ENCODE results near the gene LY6G5C.

Gene LY6G5C, protein sequence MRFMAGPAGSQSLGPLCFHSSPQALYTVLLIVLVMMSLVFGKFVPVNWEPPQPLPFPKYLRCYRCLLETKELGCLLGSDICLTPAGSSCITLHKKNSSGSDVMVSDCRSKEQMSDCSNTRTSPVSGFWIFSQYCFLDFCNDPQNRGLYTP

DNA sequence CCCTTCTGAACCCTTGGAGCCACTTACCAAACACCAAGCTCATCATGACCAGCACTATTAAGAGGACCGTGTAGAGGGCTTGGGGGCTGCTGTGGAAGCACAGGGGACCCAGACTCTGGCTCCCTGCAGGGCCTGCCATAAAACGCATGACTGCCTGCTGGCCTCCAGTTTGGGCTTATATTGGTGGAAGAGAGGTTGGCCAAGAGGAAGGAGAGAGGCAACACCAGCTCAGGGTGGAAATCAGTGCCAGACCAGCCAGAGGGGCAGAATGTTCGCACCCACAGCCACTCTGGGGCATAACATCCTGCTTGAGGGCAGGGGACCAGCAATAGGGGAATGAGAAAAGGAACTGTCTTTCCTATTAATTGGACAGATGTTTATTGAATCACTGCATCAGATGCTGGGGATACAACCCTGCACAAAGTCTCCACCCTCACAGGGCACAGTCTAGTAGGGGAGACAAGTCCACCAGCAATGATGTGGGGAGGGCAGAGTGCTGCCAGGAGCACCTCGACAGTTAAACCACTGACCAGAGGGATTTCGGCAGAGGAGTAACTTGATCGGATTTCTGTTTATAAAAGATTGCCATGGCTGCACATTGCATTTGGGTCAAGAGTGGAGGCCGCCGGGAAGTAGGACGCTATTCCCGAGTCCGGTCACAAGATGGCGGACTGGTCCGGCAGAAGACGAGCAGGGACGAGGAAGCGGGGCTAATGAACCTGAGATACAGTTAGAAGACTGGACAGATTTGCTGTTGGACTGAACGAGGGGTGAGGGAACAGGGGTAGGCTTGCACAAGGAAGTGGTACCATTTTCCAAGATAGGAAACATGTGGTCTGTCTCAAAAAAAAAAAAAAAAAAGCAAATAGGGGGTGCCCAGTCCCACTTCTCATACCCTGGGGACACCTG, at the start of gene LY6G5C:
Gene LY6G5C (minus strand): TSS at position 842 of the 909 bp plus-strand sequence. CDS start 694 bp downstream, at position 148.
- no peaks in the 10 kb centered on the region for H3K9me3 Mint-ChIP-seq (ENCODE audit: low read depth)
- H3K27me3 Mint-ChIP-seq = no peaks in the 10 kb centered on the region
- H3K27ac Mint-ChIP-seq = peak within 1 kb of the TSS; percentile 79
- peak within 1 kb of the TSS; percentile 91 for H3K4me3 Mint-ChIP-seq
- H3K4me1 Mint-ChIP-seq (ENCODE audit: low read depth) = peaks cover 13% of the 10 kb centered on the region
- no peaks in the 10 kb centered on the region for H3K36me3 Mint-ChIP-seq

DNA sequence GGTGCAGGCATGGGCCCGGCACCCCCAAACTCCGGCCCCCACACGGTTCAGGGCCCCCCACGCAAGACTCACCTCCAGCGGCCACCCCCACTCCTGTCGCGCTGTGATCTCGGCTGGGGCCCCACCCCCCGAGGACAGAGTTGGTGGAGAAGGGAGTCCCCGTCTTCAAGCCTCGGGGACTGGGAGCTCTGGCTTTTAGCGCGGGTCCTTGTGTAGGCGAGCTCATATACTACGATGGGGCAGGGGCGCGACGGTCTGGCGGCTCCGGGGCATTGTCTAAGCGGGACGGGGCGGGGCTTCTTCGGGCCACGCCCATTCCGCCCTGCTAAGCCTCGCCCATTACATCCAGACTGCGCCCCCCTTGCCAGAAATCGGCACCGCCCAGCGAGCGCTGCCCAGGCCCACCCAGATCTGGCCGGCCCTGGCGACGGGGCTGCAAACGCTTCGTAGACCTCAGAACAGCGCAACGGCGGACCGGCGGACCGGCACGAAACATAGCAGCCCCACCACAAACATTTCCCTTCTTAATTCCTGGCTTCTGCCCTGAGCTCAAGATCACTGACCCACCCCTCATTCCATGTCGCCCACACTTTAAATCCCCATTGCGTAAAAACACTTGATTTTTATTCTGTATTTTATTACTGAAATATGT, 49.2 kb upstream of the LY6G5C start:
- Mint-ChIP-seq H3K36me3 (peaks cover 4% of the 10 kb centered on the region), H3K9me3 (ENCODE audit: low read depth) (no peaks in the 10 kb centered on the region), H3K4me1 (ENCODE audit: low read depth) (peaks cover 51% of the 10 kb centered on the region)

DNA sequence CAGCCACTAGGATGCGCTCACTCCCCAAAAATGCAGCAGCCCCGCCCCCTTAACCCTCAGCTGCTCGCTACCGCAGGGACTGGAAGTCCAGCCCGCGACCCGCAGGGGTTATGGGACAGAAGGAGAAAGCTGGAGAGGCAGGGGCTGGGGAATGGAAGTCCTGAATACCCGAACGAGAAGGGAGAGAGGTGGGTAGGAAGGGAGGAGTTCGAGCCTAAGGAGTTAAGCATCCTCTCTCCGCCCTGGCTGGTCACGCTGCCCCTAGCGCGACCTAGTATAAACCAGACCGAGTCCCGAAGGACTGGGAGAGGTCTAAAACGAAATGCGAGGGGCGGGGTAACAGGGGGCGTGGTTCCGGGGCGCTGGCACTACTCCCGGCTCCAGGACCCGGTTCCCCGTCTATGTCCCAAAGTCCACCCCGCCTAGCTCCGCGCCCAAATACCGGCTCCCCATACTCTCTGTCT, 48.7 kb upstream of the LY6G5C start:
- peak overlapping the region; percentile 68 for H3K27ac Mint-ChIP-seq
- peaks cover 4% of the 10 kb centered on the region for H3K36me3 Mint-ChIP-seq
- peak overlapping the region; percentile 96 for H3K4me3 Mint-ChIP-seq
- peaks cover 50% of the 10 kb centered on the region for H3K4me1 Mint-ChIP-seq (ENCODE audit: low read depth)
- no peaks in the 10 kb centered on the region for H3K27me3 Mint-ChIP-seq
- H3K9me3 Mint-ChIP-seq (ENCODE audit: low read depth) = no peaks in the 10 kb centered on the region

More for the DNA sequence above, 49.2 kb upstream of the LY6G5C start:
- peak overlapping the region; percentile 5 for H3K27ac Mint-ChIP-seq
- H3K4me3 Mint-ChIP-seq = peak overlapping the region; percentile 96
- H3K27me3 Mint-ChIP-seq = no peaks in the 10 kb centered on the region

DNA sequence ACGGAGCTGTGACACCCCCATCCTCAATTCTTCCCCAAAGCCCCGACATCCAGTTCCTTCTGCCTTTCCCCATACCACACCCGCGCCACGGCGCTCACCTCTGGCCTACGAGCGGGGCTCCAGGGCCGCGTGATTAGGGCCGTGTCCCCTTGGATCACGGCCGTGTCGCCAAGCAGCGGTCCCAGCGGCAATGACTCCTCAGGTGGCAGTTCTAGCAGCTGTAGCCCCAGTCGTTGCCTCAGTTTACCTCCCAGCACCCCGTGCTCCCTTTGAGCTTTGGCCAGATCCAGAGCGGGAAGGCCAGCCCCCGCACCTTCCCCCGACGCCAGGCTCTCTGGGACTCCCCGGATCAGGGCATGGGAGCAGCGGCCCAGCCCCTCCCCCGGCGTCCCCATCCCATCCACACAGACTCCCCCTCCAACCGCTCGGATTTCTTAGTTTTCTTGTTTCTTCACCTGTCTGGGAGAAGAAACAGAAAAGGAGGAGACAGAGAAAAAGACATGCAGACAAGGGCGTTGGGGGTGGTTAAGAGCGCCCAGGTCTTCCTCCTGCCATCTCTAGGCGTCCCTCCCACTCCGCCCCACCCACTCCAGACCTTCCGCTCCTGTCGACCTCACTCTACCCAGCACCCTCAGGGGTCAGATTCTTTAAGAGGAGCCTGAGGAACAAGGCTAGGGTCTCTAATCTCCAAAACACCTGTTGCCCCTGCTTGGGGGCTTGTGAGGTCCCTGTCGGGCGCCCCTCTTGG, 48.1 kb upstream of the LY6G5C start, which contains the start of gene DDAH2:
Gene DDAH2 (minus strand): TSS at position 533 of the 748 bp plus-strand sequence. CDS start 138 bp downstream, at position 395.
- Mint-ChIP-seq H3K9me3 (ENCODE audit: low read depth) (no peaks in the 10 kb centered on the region), H3K4me1 (ENCODE audit: low read depth) (peaks cover 49% of the 10 kb centered on the region), H3K27me3 (no peaks in the 10 kb centered on the region), H3K27ac (peak within 1 kb of the TSS; percentile 68), H3K4me3 (peak within 1 kb of the TSS; percentile 96), H3K36me3 (peaks cover 4% of the 10 kb centered on the region)

DNA sequence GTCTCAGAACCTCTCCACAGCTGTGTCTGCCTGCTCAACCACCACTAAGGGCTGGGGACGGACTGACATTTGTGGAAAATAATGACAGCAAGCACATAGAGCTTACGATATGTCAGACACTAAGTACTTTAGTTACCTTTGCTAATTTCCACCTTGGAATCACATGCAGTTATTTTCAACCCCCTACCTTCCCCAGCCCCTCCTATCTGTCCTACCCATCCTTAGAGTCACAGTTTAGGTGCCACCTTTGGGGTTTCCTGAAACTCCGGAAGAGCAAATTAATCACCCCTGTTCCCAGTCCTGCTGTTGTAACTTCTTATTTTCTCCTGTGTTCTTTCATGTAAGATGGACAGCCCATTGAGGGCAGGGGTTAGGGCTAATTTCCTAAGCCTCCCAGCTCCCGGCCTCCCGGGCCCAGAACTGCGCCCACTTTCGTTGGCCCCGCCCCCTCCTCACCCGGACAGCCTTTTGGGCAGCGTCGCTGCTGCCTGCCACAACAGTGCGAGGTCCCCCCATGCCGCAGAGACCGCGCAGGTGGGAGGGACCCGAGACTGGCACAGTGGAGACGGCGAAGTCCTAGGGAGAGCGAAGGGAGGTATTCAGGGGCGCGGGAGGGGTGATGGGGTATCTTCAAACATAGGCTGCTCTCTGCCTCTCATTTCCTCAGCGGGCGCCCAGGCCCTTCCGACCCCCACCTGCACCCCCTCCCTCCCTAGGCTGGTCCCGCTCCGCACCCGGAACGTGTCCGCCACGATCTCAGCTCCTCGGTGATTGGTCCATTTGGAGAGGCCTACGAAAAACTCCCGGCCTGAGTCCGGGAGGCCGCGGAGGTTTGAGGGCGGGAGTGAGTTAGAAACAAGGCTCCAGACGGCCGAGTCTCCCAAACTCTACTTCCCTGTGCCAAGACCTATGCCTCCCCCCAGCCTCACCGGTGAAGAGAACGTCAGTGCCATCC, 47.1 kb upstream of the LY6G5C start:
- peaks cover 45% of the 10 kb centered on the region for H3K4me1 Mint-ChIP-seq (ENCODE audit: low read depth)
- no peaks in the 10 kb centered on the region for H3K9me3 Mint-ChIP-seq (ENCODE audit: low read depth)
- no peak overlapping the region for H3K27ac Mint-ChIP-seq
- H3K4me3 Mint-ChIP-seq = peak overlapping the region; percentile 63
- H3K36me3 Mint-ChIP-seq = peaks cover 4% of the 10 kb centered on the region
- no peaks in the 10 kb centered on the region for H3K27me3 Mint-ChIP-seq

DNA sequence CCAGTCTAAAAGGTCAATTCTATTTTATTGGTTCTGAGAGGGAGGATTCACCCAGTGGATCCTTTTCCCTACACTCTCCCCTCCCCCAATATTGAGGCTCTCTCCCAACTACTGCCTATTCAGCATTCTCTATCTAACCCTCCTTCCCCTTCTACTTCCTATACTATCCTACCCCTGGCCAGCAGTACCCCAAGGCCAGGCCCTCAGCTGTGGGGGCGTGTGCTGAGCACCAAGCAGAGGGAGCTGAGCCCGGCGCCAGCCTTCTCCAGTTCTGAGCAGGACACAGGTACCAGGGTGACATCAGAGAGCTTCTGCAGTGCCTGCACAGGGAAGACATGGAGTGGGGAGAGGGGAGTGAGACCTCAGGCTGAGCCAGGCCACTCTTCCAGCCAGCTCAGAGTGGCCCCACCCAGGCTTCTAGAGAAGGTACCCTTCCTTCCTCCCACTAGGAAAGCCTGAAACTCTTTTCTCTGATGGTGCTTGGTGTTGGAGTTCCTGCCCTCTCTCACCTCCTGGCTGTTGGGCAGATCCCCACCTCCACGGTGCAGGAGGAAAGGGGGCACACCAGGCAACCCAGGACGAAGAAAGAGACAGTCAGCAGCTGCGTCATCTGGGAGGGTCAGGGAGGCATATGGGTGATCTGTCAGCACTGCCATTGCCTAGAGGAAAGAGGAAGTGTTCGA, 46.3 kb upstream of the LY6G5C start:
- Mint-ChIP-seq H3K27me3 (no peaks in the 10 kb centered on the region), H3K9me3 (ENCODE audit: low read depth) (no peaks in the 10 kb centered on the region), H3K4me1 (ENCODE audit: low read depth) (peaks cover 45% of the 10 kb centered on the region), H3K27ac (peak overlapping the region; percentile 54), H3K36me3 (peaks cover 4% of the 10 kb centered on the region), H3K4me3 (peak overlapping the region; percentile 63)

DNA sequence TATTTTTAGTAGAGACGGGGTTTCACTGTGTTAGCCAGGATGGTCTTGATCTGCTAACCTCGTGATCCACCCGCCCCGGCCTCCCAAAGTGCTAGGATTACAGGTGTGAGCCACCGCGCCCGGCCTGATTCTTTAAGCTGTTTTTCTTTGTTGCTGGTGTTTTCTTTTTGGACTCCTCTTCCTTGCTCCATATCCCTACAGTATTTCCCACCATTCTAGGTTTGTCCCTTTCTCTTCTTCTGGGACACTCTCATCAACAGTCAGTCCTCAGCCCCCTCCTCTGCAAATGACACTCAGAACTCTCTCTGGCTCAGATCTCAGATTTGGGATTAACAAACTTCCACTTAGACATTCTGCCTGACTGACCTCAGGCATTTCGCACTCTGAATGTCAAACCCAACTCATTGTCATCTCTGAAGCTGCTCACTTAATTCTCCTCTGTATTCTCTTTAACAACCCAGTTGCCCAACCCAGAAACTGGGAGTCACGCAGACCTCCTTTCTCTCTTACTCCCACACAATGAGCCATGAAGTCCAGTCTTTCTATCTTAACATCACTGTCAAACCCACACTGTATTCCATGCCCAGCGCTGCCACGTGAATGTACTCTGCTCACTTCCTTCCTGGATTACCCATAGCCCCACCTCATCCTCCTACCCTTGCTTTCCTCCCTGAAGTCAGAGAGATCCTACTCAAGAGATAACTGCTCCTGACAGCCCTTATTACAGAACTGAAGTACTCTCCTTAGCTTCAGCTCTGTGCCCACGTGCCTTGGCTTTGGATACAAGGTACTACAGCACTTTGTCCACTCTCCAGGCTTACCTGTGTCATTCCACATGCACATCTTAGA, 44.9 kb upstream of the LY6G5C start:
- Mint-ChIP-seq H3K4me3 (no peak overlapping the region), H3K27ac (no peak overlapping the region), H3K9me3 (ENCODE audit: low read depth) (no peaks in the 10 kb centered on the region), H3K36me3 (peaks cover 4% of the 10 kb centered on the region), H3K4me1 (ENCODE audit: low read depth) (peaks cover 44% of the 10 kb centered on the region), H3K27me3 (no peaks in the 10 kb centered on the region)

DNA sequence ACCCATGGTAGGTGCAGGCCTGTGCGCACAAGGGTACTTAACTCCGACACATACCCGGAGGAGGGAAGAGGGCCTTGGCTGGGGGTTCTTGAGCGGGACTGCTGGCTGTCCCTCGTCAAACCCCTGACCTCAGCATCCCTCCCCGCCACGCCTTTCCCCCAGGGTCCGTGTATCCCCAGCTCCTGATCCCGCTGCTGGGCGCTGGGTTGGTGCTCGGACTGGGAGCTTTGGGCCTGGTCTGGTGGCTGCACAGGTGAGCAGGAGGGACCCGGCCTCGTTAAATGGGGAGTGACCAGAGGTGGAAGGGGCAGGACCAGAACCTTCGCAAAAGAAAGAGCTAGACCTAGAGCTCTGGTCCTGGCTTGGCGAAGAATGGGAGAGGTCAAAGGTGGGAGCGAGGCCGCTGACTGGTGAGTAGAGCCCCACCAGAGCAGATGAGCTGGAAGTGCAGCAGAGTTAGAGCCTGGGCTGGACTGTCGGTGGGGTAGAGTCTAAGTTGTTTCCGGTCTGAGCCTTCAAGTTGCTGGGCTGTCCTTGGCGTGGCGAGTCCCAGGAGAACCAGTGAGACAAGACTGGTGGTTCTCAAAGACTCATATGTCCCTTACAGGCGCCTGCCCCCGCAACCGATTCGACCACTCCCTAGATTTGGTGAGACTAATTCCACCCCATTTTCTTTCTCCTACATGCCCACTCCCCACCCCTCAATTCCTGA, 43.3 kb upstream of the LY6G5C start:
- H3K36me3 Mint-ChIP-seq = peaks cover 4% of the 10 kb centered on the region
- H3K4me1 Mint-ChIP-seq (ENCODE audit: low read depth) = peaks cover 34% of the 10 kb centered on the region
- no peaks in the 10 kb centered on the region for H3K27me3 Mint-ChIP-seq
- no peak overlapping the region for H3K27ac Mint-ChIP-seq
- no peaks in the 10 kb centered on the region for H3K9me3 Mint-ChIP-seq (ENCODE audit: low read depth)
- H3K4me3 Mint-ChIP-seq = no peak overlapping the region

DNA sequence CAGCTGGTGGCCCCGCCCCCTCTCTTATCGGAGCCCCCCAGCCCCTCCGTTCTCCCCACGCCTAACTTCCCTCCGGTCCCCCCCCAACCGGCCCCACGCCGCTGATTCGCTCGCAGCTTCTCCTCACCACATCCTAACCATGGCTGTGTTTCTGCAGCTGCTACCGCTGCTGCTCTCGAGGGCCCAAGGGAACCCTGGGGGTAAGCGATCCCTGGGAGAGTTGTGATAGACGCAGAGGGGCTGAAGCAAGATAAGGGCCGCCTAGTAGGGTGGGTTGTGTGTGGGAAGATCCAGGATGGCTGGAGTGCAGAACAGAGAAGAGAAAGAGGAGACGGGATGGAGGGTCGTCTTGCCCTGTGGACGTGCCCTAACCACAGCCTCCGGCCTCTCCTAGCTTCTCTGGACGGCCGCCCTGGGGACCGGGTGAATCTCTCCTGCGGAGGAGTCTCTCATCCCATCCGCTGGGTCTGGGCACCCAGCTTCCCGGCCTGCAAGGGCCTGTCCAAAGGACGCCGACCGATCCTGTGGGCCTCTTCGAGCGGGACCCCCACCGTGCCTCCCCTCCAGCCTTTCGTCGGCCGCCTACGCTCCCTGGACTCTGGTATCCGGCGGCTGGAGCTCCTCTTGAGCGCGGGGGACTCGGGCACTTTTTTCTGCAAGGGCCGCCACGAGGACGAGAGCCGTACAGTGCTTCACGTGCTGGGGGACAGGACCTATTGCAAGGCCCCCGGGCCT, 42.5 kb upstream of the LY6G5C start, which contains the start of gene MPIG6B:
Gene MPIG6B (plus strand): TSS at position 129 of the 735 bp plus-strand sequence. CDS start 11 bp downstream, at position 140.
- Mint-ChIP-seq H3K4me1 (ENCODE audit: low read depth) (peaks cover 30% of the 10 kb centered on the region), H3K4me3 (peak within 1 kb of the TSS; percentile 5), H3K27me3 (no peaks in the 10 kb centered on the region), H3K27ac (no peak within 1 kb of the TSS), H3K9me3 (ENCODE audit: low read depth) (no peaks in the 10 kb centered on the region), H3K36me3 (peaks cover 4% of the 10 kb centered on the region)

DNA sequence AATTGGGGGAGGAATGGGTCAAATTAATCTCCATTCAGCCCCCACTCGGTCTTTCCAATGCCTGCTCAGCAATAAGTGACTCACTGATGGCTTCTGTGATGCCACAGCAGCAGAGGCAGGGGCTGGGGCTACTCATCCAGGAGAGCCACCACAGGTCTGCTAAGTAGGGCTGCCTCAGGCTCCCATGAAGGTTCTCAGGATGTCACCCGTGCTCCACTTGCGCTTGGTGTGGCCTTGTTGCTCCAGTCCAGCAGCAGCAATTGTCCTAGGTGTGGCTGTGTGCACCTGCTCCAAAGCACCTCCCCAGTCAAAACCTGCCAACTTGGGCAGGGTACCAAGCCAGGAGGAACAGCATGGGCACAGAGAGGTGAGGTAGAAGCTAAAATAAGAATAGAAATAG, 41.3 kb upstream of the LY6G5C start:
- Mint-ChIP-seq H3K4me3 (peak overlapping the region; percentile 5), H3K9me3 (ENCODE audit: low read depth) (no peaks in the 10 kb centered on the region), H3K36me3 (peaks cover 4% of the 10 kb centered on the region), H3K4me1 (ENCODE audit: low read depth) (peaks cover 23% of the 10 kb centered on the region), H3K27me3 (no peaks in the 10 kb centered on the region), H3K27ac (no peak overlapping the region)

DNA sequence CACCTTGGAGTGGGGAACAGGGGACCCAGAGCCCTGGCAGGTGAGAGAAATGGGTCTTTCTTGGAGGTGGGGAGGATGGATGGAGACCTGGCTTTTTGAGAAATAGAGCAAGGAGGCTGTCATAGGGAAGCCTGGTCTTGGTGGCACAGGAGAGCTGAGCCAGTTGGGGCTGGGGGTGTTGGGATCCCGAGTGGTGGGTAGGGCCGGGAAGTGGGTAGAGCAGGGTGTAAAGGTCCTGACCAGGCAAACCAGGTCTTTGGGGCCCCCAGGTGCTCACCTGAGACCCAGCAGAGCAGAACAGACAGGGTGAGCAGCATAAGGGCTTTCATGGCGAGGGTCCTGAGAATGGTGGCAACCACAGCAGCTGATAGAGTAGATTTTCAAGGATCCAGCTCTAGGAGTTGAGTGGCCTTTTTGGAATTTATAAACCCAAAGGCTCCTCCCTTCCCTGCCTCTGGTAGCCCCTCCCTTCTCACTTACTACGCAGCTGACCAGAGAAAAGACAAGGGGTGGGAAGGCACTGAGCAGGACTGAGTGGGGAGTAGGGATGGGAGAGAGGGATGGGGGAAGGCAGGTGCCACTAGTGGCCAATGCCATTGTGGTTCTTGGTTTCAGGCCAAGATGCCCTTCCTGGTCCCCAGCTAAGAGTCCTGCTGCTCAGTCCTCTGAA, 40.6 kb upstream of the LY6G5C start, which contains the start of gene LY6G6C:
Gene LY6G6C (minus strand): TSS at position 396 of the 670 bp plus-strand sequence. CDS start 67 bp downstream, at position 329.
- no peaks in the 10 kb centered on the region for H3K9me3 Mint-ChIP-seq (ENCODE audit: low read depth)
- H3K36me3 Mint-ChIP-seq = no peaks in the 10 kb centered on the region
- no peaks in the 10 kb centered on the region for H3K27me3 Mint-ChIP-seq
- peaks cover 17% of the 10 kb centered on the region for H3K4me1 Mint-ChIP-seq (ENCODE audit: low read depth)
- peak within 1 kb of the TSS; percentile 5 for H3K4me3 Mint-ChIP-seq
- no peak within 1 kb of the TSS for H3K27ac Mint-ChIP-seq
